ENCODE results near the gene S100A13. TPM values are rescaled to one million over a fixed set of nuclear protein-coding genes. Genes with fewer than 3 reads are reported as not detected.

The S100A13 gene
- total RNA-seq, 2 experiments from 2014 or later, result 4.8 to 10.3 TPM

DNA sequence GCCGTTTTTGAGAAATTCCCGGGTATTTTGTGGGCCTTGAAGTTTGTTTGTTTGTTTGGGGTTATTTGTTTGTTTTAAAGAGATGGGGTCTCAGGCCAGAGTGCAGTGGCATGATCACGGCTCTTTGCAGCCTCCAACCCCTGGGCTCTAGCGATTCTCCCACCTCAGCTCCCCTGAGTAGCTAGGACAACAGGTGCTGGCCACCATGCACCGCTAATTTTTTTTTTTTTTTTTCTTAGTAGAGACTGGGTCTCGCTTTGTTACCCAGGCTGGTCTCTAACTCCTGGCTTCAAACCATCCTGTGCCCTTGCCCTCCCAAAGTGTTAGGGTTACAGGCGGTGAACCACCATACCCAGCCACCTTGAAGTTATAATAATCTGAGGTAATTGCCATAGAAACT lies 8.6 kb upstream of the S100A13 start:
- TF ChIP-seq, protein P1, sequence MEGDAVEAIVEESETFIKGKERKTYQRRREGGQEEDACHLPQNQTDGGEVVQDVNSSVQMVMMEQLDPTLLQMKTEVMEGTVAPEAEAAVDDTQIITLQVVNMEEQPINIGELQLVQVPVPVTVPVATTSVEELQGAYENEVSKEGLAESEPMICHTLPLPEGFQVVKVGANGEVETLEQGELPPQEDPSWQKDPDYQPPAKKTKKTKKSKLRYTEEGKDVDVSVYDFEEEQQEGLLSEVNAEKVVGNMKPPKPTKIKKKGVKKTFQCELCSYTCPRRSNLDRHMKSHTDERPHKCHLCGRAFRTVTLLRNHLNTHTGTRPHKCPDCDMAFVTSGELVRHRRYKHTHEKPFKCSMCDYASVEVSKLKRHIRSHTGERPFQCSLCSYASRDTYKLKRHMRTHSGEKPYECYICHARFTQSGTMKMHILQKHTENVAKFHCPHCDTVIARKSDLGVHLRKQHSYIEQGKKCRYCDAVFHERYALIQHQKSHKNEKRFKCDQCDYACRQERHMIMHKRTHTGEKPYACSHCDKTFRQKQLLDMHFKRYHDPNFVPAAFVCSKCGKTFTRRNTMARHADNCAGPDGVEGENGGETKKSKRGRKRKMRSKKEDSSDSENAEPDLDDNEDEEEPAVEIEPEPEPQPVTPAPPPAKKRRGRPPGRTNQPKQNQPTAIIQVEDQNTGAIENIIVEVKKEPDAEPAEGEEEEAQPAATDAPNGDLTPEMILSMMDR (conservative IDR thresholded peaks at IDR 0.05; ENCODE audit: low read length), result no peak
- no peak for TF ChIP-seq EZH2phosphoT487 (IDR thresholded peaks at IDR 0.05; ENCODE audit: borderline replicate concordance, low read depth, low read length)
- POLR2A ChIA-PET, result interaction anchor here (0.9 to 1.6 kb wide), 4 partner anchors 7 to 38 kb away, joined by 3 to 7 read pairs (median 4); no protein-coding TSS in a partner anchor
- H3K79me2 ChIP-seq (ENCODE audit: insufficient read depth, low read depth, low read length), result peaks cover 29% of the 10 kb centered on the region
- peaks cover 16% of the 10 kb centered on the region for H3K4me1 ChIP-seq (ENCODE audit: insufficient read depth, low read length, poor library complexity, severe bottlenecking)
- H4K20me1 ChIP-seq (ENCODE audit: insufficient read depth, low read length), result no peaks in the 10 kb centered on the region
- no peaks in the 10 kb centered on the region for H3K9me3 ChIP-seq (ENCODE audit: low read length)
- peak overlapping the region; percentile 83 for H3K4me3 ChIP-seq (ENCODE audit: low read depth, low read length, poor library complexity, severe bottlenecking)
- H3K36me3 ChIP-seq (ENCODE audit: insufficient read depth, low read length), result peaks cover 52% of the 10 kb centered on the region
- CTCF ChIA-PET (ENCODE audit: unreplicated experiment), result no interaction called here
- intact Hi-C loops (cut with micrococcal nuclease; ENCODE audit: unreplicated experiment), result loop anchor here (2.0 kb wide), 3 partner anchors 23 to 37 kb away; partner anchors contain the start of genes ILF2 and SNAPIN
- peak; percentile 34 for DNase-seq (ENCODE audit: low spot score)
- no peak overlapping the region for H2AFZ ChIP-seq (ENCODE audit: low read length)
- BruUV-seq (replicated peaks), result no TSS peak
- peak overlapping the region; percentile 97 for H3K27ac ChIP-seq (ENCODE audit: low read depth, low read length, poor library complexity, severe bottlenecking)
- no peaks in the 10 kb centered on the region for H3K9me2 ChIP-seq (ENCODE audit: insufficient read depth, low read length)
- H3K4me2 ChIP-seq (ENCODE audit: low read length), result peak overlapping the region; percentile 61

DNA sequence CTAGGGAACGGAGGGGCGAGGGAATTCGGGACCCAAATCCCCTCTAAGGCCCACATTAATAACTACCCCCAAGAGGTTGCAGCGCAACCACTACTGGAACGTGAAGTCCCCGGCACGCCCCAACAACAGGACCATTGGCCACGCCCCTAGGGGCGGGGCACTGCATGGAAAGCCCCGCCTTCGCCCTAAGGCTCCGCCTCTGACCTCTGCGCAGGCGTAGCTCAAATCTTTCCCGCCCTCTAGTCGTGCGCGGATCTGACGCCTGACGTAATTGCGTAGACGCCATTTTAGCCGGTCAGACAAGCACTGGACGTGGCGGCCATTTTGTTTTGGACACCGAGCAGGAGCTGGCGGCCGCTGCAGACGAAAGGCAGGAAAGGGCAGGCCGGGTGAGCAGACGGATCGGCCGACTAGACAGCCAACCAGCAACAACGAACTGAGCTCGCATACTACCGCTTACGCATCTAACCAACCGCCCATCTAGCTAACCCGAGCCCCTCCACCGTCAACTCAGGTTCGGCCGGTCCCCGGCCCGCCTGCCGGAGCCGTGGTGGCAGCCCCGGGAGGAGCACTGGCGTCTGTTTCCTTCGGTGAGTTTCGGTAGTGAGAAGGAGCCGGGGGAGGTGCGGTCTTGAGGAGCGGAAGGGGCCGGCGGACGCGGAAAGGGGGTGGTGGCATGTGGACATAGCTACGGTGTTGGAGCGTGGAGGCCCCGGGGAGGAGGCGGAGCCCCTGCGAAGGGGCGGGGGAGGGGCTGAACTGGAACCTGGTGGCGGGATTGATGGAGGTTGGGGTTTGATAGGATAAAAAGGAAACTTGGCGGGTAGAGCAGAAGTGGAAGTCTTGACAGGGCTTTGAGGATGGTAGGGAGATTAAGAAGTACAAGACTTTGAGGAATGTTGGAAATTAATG lies 6.7 kb upstream of the S100A13 start, which contains the start of gene CHTOP:
Gene CHTOP, plus strand, starts transcription at position 313 of the 912 bp plus-strand sequence. CDS start 2,523 bp downstream, outside the sequence.
- Histone ChIP-seq H3K27ac (ENCODE audit: low read depth, low read length, poor library complexity, severe bottlenecking) (peak within 1 kb of the TSS; percentile 97), H3K36me3 (ENCODE audit: insufficient read depth, low read length) (peaks cover 34% of the 10 kb centered on the region), H3K79me2 (ENCODE audit: insufficient read depth, low read depth, low read length) (peaks cover 29% of the 10 kb centered on the region), H3K4me1 (ENCODE audit: insufficient read depth, low read length, poor library complexity, severe bottlenecking) (peaks cover 16% of the 10 kb centered on the region), H4K20me1 (ENCODE audit: insufficient read depth, low read length) (no peaks in the 10 kb centered on the region), H3K9me3 (ENCODE audit: low read length) (no peaks in the 10 kb centered on the region), H3K4me2 (ENCODE audit: low read length) (peak within 1 kb of the TSS; percentile 61), H3K4me3 (ENCODE audit: low read depth, low read length, poor library complexity, severe bottlenecking) (peak within 1 kb of the TSS; percentile 83), H2AFZ (ENCODE audit: low read length) (no peak within 1 kb of the TSS; the same call in 1 of the 2 replicates), H3K9me2 (ENCODE audit: insufficient read depth, low read length) (no peaks in the 10 kb centered on the region)
- ChIA-PET CTCF (ENCODE audit: unreplicated experiment) (interaction anchor here (0.6 to 1.4 kb wide), 5 partner anchors 25 to 1902 kb away, joined by 3 to 4 read pairs (median 3); no protein-coding TSS in a partner anchor), POLR2A (interaction anchor here (0.6 to 2.1 kb wide), 19 partner anchors 10 to 1781 kb away, joined by 3 to 8 read pairs (median 5); partner anchors contain the start of genes INTS3 and JTB)
- DNase-seq (ENCODE audit: low spot score), result peak; percentile 99
- TF ChIP-seq EZH2phosphoT487 (IDR thresholded peaks at IDR 0.05; ENCODE audit: borderline replicate concordance, low read depth, low read length), result no peak
- TF ChIP-seq, protein P1 (conservative IDR thresholded peaks at IDR 0.05; ENCODE audit: low read length), result no peak
- intact Hi-C loops (cut with micrococcal nuclease; ENCODE audit: unreplicated experiment), result loop anchor here (2.0 kb wide), 3 partner anchors 25 to 37 kb away; partner anchors contain the start of genes ILF2 and SNAPIN
- TSS peak; percentile 87 for BruUV-seq (replicated peaks)

All from OCI-LY7 (cell line).